ENCODE data around the gene OTOG. TPM values are rescaled to one million over a fixed set of nuclear protein-coding genes. Genes with fewer than 3 reads are reported as not detected.

OTOG gene
- polyA plus RNA-seq, 3 donors = not detected

- WGBS, 3 donors = 65 to 77% (median 72%) methylated on average over 4 of the region's 4 CpGs
Observed at GRCh38 chr11:17648528-17648927, 101.5 kb downstream of the OTOG start.

GRCh38 chr11:17649261-17649660 lies 102.2 kb downstream of the OTOG start:
- no peak overlapping the region for H3K27ac ChIP-seq (ENCODE audit: low read depth, low read length)
- WGBS, 3 donors = 55 to 69% (median 61%) methylated on average over 6 of the region's 6 CpGs

More at GRCh38 chr11:17648528-17648927, 101.5 kb downstream of the OTOG start:
- H3K27ac ChIP-seq (ENCODE audit: low read depth, low read length) = no peak overlapping the region

DNA sequence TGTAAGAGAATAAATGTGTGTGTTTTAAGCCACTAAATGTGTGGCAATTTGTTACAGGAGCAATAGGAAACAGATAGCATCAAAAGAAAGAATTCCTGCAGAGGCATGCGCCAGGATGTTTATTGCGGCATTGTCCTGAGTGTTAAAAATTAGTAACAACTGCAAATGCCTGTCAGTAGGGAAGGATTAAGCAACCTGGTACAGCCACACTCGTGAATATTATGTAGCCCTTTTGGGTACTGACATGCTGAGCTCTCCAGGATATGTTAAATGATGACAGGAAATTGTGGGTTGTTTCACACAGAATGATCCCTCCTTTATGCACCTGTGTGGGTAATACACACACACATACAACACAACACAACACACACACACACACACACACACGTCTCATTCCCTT lies 102.6 kb downstream of the OTOG start:
- H3K27ac ChIP-seq (ENCODE audit: low read depth, low read length) = no peak overlapping the region
- 29 to 39% (median 36%) methylated on average over 4 of the region's 4 CpGs for WGBS, 3 donors

DNA sequence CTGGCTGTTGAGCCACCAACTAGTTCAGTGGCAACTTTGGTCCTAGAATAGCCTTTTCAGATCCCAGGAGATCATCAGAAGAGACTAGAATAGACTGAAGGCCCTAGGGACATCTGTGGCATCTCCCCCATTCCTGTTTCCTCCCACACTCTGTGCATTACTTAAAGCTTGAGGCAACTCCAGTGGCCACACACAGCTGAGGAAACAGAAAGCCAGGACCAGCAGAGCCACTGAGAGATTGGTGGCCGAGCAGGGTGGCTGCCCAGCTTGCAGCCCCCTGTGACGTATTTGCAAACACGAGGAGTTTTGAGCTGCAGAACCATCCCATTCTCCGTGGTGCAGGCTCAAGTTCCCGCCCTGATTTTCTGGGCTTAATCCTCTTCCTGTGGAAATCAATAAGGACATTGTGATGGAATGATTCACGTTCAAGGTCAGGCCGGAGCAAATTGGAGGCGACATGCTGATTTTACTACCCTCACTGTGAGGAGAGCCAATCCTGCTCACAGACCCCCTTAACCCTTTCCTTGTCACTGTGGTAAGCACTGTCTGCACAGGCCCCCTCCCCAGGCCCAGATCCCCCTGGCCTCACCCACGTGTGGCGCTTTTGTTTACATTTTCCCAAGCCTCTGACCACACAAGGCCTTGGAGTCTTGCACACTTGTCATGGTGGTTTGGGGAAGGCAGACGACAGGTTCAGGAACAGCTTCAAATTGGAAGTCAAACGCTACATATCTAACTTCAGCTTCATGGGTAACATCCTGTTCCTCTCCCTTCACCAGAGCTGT lies 103.3 kb downstream of the OTOG start:
- WGBS, 3 donors = 14 to 21% (median 19%) methylated on average over 12 of the region's 12 CpGs
- H3K27ac ChIP-seq (ENCODE audit: low read depth, low read length) = no peak overlapping the region

GRCh38 chr11:17651061-17651460 lies 104.0 kb downstream of the OTOG start:
- no peak overlapping the region for H3K27ac ChIP-seq (ENCODE audit: low read depth, low read length)
- WGBS, 3 donors = 65 to 66% (median 65%) methylated on average over 6 of the region's 6 CpGs

GRCh38 chr11:17651681-17652080 lies 104.6 kb downstream of the OTOG start:
- 37 to 57% (median 46%) methylated on average over 5 of the region's 5 CpGs for WGBS, 3 donors

GRCh38 chr11:17652556-17652955 lies 105.5 kb downstream of the OTOG start:
- WGBS, 3 donors = 57 to 81% (median 75%) methylated on average over 2 of the region's 2 CpGs
- no peak overlapping the region for H3K27ac ChIP-seq (ENCODE audit: low read depth, low read length)

More at GRCh38 chr11:17651681-17652080, 104.6 kb downstream of the OTOG start:
- no peak overlapping the region for H3K27ac ChIP-seq (ENCODE audit: low read depth, low read length)

DNA sequence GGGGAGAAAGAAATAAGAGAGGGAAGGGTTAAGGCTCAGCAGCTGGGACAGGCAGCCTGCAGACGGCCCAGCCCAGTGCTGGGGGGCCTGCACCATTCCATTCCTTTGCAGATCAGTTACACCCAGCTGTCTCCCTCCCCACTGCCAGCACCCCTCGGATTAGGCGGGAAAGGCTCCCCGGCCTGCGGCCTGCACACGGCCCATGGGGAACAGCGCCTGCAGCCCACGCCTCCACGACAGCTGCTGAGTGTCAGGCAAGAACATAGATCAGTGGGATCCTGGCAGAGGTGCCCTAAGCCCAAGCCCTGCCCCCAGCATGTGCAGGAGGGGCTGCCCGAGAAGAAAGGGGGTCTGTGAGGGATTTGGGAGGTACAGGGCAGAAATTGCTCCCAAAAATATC lies 106.6 kb downstream of the OTOG start:
- no peak overlapping the region for H3K27ac ChIP-seq (ENCODE audit: low read depth, low read length)
- WGBS, 3 donors = 54 to 72% (median 58%) methylated on average over 9 to 10 of the region's 10 CpGs

- H3K27ac ChIP-seq (ENCODE audit: low read depth, low read length) = no peak overlapping the region
- 57 to 76% (median 71%) methylated on average over 2 of the region's 2 CpGs for WGBS, 3 donors
Observed at GRCh38 chr11:17655682-17656081, 108.6 kb downstream of the OTOG start.

DNA sequence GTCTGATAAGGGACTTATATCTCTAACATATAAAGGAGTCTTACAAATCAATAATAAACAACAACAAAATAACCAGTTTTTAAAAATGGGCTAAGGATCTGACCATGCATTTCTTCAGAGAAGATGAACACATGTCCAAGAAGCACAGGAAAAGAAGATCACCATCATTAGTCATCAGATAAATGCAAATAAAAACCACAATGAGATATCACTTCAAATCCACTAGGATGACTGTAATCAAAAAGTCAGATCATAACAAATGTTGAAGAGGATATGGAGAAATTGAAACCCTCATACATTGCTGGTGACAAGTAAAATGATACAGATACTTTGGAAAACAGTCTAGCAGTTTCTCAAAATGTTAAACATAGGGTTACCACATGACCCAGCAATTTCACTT lies 111.2 kb downstream of the OTOG start:
- no peak overlapping the region for H3K27ac ChIP-seq (ENCODE audit: low read depth, low read length)

DNA sequence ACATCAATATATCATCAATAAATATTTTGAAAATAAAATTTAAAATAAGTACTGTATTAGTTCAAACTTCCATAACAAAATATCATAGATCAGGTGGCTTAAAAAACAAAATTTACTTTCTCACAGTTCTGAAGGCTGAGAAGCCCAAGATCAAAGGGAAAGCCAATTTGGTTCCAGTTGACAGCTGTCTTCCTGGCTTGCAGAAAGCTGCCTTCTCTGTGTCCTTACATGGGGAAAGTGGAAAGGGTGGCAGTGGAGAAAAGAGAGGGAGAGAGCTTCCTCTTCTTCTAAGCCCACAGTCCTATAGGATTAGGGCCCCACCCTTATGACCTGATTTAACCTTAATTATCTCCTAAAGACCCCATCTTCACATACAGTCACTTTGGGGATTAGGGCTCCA lies 121.1 kb downstream of the OTOG start:
- no peak overlapping the region for H3K27ac ChIP-seq (ENCODE audit: low read depth, low read length)

- H3K27ac ChIP-seq (ENCODE audit: low read depth, low read length) = no peak overlapping the region
- 80 to 86% (median 80%) methylated on average over 7 of the region's 7 CpGs for WGBS, 3 donors
Observed at GRCh38 chr11:17672469-17672868, 125.4 kb downstream of the OTOG start.

DNA sequence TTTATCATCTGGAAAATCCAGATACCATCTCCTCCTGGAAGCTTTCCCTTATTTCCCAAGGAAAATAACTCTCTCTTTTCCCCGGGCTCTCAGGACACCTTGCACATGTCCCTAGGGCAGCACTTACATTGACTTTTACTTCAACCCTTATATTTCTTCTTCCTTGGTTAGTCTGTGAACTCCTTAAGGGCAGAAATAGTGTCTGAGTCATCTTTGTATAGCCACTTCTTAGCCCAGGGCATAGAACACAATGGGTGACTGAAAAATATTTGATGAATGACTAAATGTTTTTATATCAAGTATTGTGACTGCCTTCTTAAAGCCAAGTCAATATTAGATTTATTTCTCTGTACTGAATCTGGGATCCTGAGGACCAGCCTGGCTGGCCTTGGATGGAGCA lies 126.9 kb downstream of the OTOG start:
- 70 to 87% (median 79%) methylated on average over 1 of the region's 1 CpG for WGBS, 3 donors
- H3K27ac ChIP-seq (ENCODE audit: low read depth, low read length) = no peak overlapping the region

DNA sequence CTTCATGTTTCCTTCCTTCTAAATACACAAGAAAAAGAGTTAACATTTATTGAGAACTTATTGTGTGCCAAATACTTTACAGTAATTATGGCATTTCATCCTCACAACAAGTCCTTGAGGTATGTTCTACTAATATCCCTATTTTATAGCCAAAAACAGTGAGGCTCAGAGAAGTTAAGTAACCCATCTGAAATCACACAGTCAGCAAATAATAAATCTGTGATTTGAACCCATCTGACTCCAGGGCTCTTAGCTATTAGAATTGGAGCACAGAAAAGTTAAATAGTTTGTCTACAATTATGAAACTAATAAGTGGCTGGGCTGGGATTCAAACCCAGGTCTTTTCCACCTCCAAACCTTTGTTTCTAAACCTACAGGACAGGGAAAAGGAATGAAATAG lies 135.8 kb downstream of the OTOG start:
- H3K27ac ChIP-seq (ENCODE audit: low read depth, low read length) = no peak overlapping the region

DNA sequence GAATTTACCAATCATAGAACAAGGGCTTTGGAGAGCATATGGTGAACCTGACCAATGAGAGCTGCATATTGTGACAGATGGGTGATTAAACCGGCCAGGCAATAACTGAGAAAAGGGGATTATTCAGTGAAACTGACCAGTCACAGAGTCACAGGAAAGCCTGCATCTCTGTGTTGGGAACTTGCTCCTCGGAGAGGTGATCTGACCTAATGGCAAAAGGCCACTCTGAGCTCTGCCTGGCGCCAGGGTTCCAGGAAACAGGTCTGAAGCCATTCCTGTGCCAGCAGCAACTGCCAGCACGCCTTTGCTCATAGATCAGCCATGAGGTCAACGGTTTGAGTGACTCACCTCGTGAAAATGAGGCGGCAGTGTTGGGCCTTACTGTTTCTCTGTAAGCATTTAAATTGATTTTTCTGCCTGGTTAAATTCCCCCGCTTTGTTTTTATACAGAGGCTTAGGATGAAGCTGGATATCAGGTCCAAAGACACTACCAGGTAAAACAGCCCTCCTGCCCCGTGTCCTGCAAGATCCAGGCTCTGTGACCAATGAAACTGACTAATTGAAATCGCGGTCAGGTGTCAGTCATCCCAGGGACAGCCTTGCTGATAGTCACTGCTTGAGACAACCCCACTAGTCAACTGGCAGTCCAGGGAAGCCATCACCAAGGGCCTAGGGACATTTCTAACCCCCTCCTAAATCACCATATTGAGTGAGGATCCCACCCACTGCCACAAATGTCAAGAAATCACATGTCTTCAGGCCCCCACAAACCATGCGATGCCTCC lies 136.5 kb downstream of the OTOG start:
- 65 to 68% (median 66%) methylated on average over 12 of the region's 12 CpGs for WGBS, 3 donors
- H3K27ac ChIP-seq (ENCODE audit: low read depth, low read length) = no peak overlapping the region

DNA sequence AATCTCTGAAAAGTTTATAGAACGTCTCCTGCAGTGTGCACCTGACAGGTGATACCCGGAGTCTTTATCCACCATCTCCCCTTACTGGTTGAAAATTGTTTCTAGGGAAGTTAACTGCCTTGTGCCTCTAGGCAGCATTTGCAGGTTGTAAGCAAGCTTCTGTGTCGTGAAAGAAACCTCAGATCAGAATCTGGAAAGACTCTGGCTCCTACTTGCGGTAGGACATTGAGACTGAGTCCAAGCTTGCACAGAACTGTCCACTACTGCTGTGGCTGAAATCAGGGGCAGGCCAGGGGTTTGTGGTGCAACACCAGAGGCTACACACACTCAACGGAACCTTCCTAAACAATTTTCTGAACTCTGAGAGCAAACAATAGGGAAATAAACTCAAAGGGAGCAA lies 137.5 kb downstream of the OTOG start:
- WGBS, 3 donors = 65 to 82% (median 81%) methylated on average over 5 of the region's 5 CpGs
- H3K27ac ChIP-seq (ENCODE audit: low read depth, low read length) = no peak overlapping the region

- WGBS, 3 donors = 31 to 43% (median 35%) methylated on average over 8 of the region's 8 CpGs
- no peak overlapping the region for H3K27ac ChIP-seq (ENCODE audit: low read depth, low read length)
Observed at GRCh38 chr11:17686231-17686980, 139.3 kb downstream of the OTOG start.

DNA sequence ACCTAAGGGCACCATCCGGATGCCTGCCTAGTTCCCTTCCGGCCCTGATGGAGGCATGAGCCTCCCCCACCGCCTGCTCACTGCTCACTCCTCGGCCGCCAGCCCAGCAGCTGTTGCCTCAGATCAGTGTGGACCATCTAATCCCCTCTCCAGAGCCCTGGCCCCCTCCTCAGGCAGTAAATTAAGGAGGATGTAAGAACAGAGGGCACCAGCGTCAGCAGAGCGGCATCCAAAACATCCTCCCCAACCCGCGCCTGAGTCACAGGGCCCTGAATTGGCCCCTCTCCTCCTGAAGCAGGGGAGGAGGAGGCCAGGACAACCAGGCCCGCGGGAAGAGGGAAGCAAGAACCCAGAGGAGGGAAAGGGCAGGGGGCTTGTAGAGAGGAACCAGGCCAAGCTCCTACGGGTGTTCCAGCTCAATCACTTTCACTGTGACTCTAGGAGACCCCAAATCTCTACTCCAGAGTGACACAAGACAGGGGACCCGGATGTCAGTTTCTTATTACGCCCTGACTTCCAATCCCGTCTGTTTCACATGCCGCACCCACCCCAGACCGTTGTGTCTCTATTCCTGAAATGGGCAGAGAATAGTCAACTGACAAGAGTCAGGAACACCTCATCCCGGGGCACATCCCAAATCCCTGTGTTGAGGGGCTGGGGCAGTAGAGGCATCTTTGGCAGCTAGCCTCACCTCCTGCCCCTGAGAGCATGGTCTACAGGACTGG lies 141.0 kb downstream of the OTOG start:
- WGBS, 3 donors = 83 to 85% (median 84%) methylated on average over 18 of the region's 18 CpGs
- H3K27ac ChIP-seq (ENCODE audit: low read depth, low read length) = no peak overlapping the region

- no peak overlapping the region for H3K27ac ChIP-seq (ENCODE audit: low read depth, low read length)
- 46 to 58% (median 51%) methylated on average over 2 of the region's 2 CpGs for WGBS, 3 donors
Observed at GRCh38 chr11:17691550-17691949, 144.5 kb downstream of the OTOG start.
